HEK293 (cell line): ENCODE data around the gene DOCK7.

ENCODE experiments used
- BCL11A ChIP-seq: fragments of 450-650 bp; formaldehyde crosslinking; IDR thresholded peaks from 2 replicates; pipeline ENCODE4 v1.5.1; 2016; ENCODE audit warnings: low read depth, missing biosample characterization, missing genetic modification characterization
- EGR2 ChIP-seq: fragments of 450-650 bp; formaldehyde crosslinking; IDR thresholded peaks from 2 replicates; pipeline ENCODE4 v1.5.1; 2016; ENCODE audit warnings: low read depth, missing biosample characterization, missing genetic modification characterization
- ELK4 ChIP-seq: IDR thresholded peaks from 2 replicates; pipeline ENCODE4 v1.6.1; 2011; ENCODE audit warnings: mild to moderate bottlenecking, low read depth, low read length, borderline replicate concordance
- KLF1 ChIP-seq: fragments of 450-650 bp; formaldehyde crosslinking; IDR thresholded peaks from 2 replicates; pipeline ENCODE4 v1.5.1; 2016; ENCODE audit warnings: missing biosample characterization, missing genetic modification characterization
- KLF17 ChIP-seq: fragments of 450-650 bp; formaldehyde crosslinking; IDR thresholded peaks from 2 replicates; pipeline ENCODE4 v1.5.1; 2016; ENCODE audit warnings: missing biosample characterization, missing genetic modification characterization
- KLF8 ChIP-seq: fragments of 450-650 bp; formaldehyde crosslinking; IDR thresholded peaks from 2 replicates; pipeline ENCODE4 v1.5.1; 2016; ENCODE audit warnings: missing biosample characterization, missing genetic modification characterization
- MYNN ChIP-seq: fragments of 450-650 bp; formaldehyde crosslinking; IDR thresholded peaks from 2 replicates; pipeline ENCODE4 v1.5.1; 2016; ENCODE audit warnings: missing biosample characterization, missing genetic modification characterization, borderline replicate concordance
- PRDM1 ChIP-seq: fragments of 450-650 bp; formaldehyde crosslinking; IDR thresholded peaks from 2 replicates; pipeline ENCODE4; 2016; ENCODE audit warnings: missing biosample characterization, missing genetic modification characterization
- SALL2 ChIP-seq: fragments of 450-650 bp; formaldehyde crosslinking; IDR thresholded peaks from 2 replicates; pipeline ENCODE4 v1.5.0; 2017; ENCODE audit warnings: missing biosample characterization, mild to moderate bottlenecking, missing genetic modification characterization, borderline replicate concordance
- SETDB1 ChIP-seq: IDR thresholded peaks from one replicate; pipeline ENCODE4 v1.6.1; 2017; ENCODE audit warnings: mild to moderate bottlenecking, low read length, moderate library complexity, mixed read lengths; ENCODE audit not compliant: insufficient read length
- SP2 ChIP-seq: fragments of 450-650 bp; formaldehyde crosslinking; IDR thresholded peaks from 2 replicates; pipeline ENCODE4 v1.5.1; 2016; ENCODE audit warnings: missing biosample characterization, missing genetic modification characterization
- ZBTB1 ChIP-seq: fragments of 450-650 bp; formaldehyde crosslinking; IDR thresholded peaks from 2 replicates; pipeline ENCODE4 v1.5.1; 2016; ENCODE audit warnings: missing biosample characterization, missing genetic modification characterization
- ZBTB17 ChIP-seq: fragments of 450-650 bp; formaldehyde crosslinking; IDR thresholded peaks from 2 replicates; pipeline ENCODE4 v1.5.1; 2016; ENCODE audit warnings: missing biosample characterization, missing genetic modification characterization
- ZBTB21 ChIP-seq: fragments of 450-650 bp; formaldehyde crosslinking; IDR thresholded peaks from 2 replicates; pipeline ENCODE4 v1.5.1; 2017; ENCODE audit warnings: missing biosample characterization, missing genetic modification characterization
- ZEB2 ChIP-seq: fragments of 450-650 bp; formaldehyde crosslinking; IDR thresholded peaks from 2 replicates; pipeline ENCODE4 v1.5.1; 2016; ENCODE audit warnings: missing biosample characterization, missing genetic modification characterization
- ZNF146 ChIP-seq: fragments of 450-650 bp; formaldehyde crosslinking; IDR thresholded peaks from 2 replicates; pipeline ENCODE4 v1.5.1; 2016; ENCODE audit warnings: missing biosample characterization, missing genetic modification characterization
- ZNF174 ChIP-seq: fragments of 450-650 bp; formaldehyde crosslinking; IDR thresholded peaks from 2 replicates; pipeline ENCODE4 v1.5.0; 2017; ENCODE audit warnings: missing biosample characterization, mild to moderate bottlenecking, missing genetic modification characterization
- ZNF280C ChIP-seq: fragments of 450-650 bp; formaldehyde crosslinking; IDR thresholded peaks from 2 replicates; pipeline ENCODE4 v1.5.1; 2016; ENCODE audit warnings: missing biosample characterization, missing genetic modification characterization
- ZNF292 ChIP-seq: fragments of 450-650 bp; formaldehyde crosslinking; IDR thresholded peaks from 2 replicates; pipeline ENCODE4 v1.5.1; 2016; ENCODE audit warnings: low read depth, missing biosample characterization, missing genetic modification characterization, borderline replicate concordance
- ZNF311 ChIP-seq: fragments of 450-650 bp; formaldehyde crosslinking; IDR thresholded peaks from 2 replicates; pipeline ENCODE4 v1.5.1; 2017; ENCODE audit warnings: missing biosample characterization, missing genetic modification characterization, borderline replicate concordance
- ZNF341 ChIP-seq: fragments of 450-650 bp; formaldehyde crosslinking; IDR thresholded peaks from 2 replicates; pipeline ENCODE4; 2016; ENCODE audit warnings: low read depth, missing biosample characterization, missing genetic modification characterization
- ZNF350 ChIP-seq: fragments of 450-650 bp; formaldehyde crosslinking; IDR thresholded peaks from 2 replicates; pipeline ENCODE4 v1.5.0; 2017; ENCODE audit warnings: missing biosample characterization, mild to moderate bottlenecking, missing genetic modification characterization
- ZNF394 ChIP-seq: fragments of 450-650 bp; formaldehyde crosslinking; IDR thresholded peaks from 2 replicates; pipeline ENCODE4 v1.5.1; 2016; ENCODE audit warnings: missing biosample characterization, missing genetic modification characterization, mild to moderate bottlenecking, moderate library complexity, borderline replicate concordance
- ZNF488 ChIP-seq: fragments of 450-650 bp; formaldehyde crosslinking; IDR thresholded peaks from 2 replicates; pipeline ENCODE4 v1.5.1; 2016; ENCODE audit warnings: missing biosample characterization, missing genetic modification characterization
- ZNF518A ChIP-seq: fragments of 450-650 bp; formaldehyde crosslinking; conservative IDR thresholded peaks from 2 replicates; pipeline ENCODE4 v1.5.1; 2016; ENCODE audit warnings: low read depth, missing biosample characterization, missing genetic modification characterization
- ZNF521 ChIP-seq: fragments of 450-650 bp; formaldehyde crosslinking; IDR thresholded peaks from 2 replicates; pipeline ENCODE4 v1.5.1; 2017; ENCODE audit warnings: missing biosample characterization, mild to moderate bottlenecking, missing genetic modification characterization
- ZNF600 ChIP-seq: fragments of 450-650 bp; formaldehyde crosslinking; IDR thresholded peaks from 2 replicates; pipeline ENCODE4 v1.5.1; 2016; ENCODE audit warnings: missing biosample characterization, missing genetic modification characterization
- ZNF654 ChIP-seq: fragments of 450-650 bp; formaldehyde crosslinking; IDR thresholded peaks from 2 replicates; pipeline ENCODE4 v1.5.1; 2016; ENCODE audit warnings: low read depth, missing biosample characterization, missing genetic modification characterization
- ZNF658 ChIP-seq: fragments of 450-650 bp; formaldehyde crosslinking; IDR thresholded peaks from 2 replicates; pipeline ENCODE4; 2016; ENCODE audit warnings: missing biosample characterization, missing genetic modification characterization
- ZNF660 ChIP-seq: fragments of 450-650 bp; IDR thresholded peaks from 2 replicates; pipeline ENCODE4 v1.5.1; 2018; ENCODE audit warnings: missing biosample characterization, mild to moderate bottlenecking, missing genetic modification characterization
- ZNF701 ChIP-seq: fragments of 450-650 bp; formaldehyde crosslinking; IDR thresholded peaks from 2 replicates; pipeline ENCODE4 v1.5.1; 2016; ENCODE audit warnings: missing biosample characterization, missing genetic modification characterization
- ZNF747 ChIP-seq: fragments of 450-650 bp; formaldehyde crosslinking; IDR thresholded peaks from 2 replicates; pipeline ENCODE4 v1.5.1; 2016; ENCODE audit warnings: missing biosample characterization, missing genetic modification characterization

The DOCK7 gene

GRCh38 chr1:62687421-62687902 lies 724 bp downstream of the DOCK7 start (continued):
- 0 out of 2 replicates have a peak, but pooled peaks have one; percentile 41 for TF ChIP-seq ZNF600 (tag by site-specific recombination)
- TF ChIP-seq ZNF658 (tag by site-specific recombination): no peak
- no peak for TF ChIP-seq ZNF701 (tag by site-specific recombination)
- TF ChIP-seq PRDM1 (tag by site-specific recombination): peak; percentile 5; the same call in 1 of the 2 replicates
- TF ChIP-seq ELK4: no peak
- TF ChIP-seq KLF1 (tag by site-specific recombination): peak; percentile 65; the same call in 1 of the 2 replicates
- TF ChIP-seq ZNF174 (tag by site-specific recombination): no peak
- no peak for TF ChIP-seq BCL11A
- no peak for TF ChIP-seq ZNF350 (tag by site-specific recombination)
- TF ChIP-seq ZBTB1: no peak
- peak; percentile 66 for TF ChIP-seq ZBTB17 (tag by site-specific recombination)
- TF ChIP-seq ZNF394 (tag by site-specific recombination): no peak
- no peak for TF ChIP-seq ZNF488 (tag by site-specific recombination)
- TF ChIP-seq ZNF521: no peak
- no peak for TF ChIP-seq ZNF280C (tag by site-specific recombination)
- TF ChIP-seq MYNN (tag by site-specific recombination): no peak
- TF ChIP-seq EGR2 (tag by site-specific recombination): peak; percentile 89
- TF ChIP-seq ZNF292: no peak
- no peak for TF ChIP-seq SETDB1
- TF ChIP-seq ZNF311 (tag by site-specific recombination): no peak
- TF ChIP-seq ZNF341 (tag by site-specific recombination): no peak
- peak; percentile 13; the same call in 1 of the 2 replicates for TF ChIP-seq ZEB2 (tag by site-specific recombination)
- peak; percentile 68 for TF ChIP-seq KLF8 (tag by site-specific recombination)
- TF ChIP-seq SP2 (tag by site-specific recombination): peak; percentile 62
- TF ChIP-seq ZNF146 (tag by site-specific recombination): no peak
- no peak for TF ChIP-seq KLF17 (tag by site-specific recombination)
- no peak; the same call in 1 of the 2 replicates for TF ChIP-seq ZNF660
- TF ChIP-seq ZNF518A: no peak
- no peak for TF ChIP-seq ZBTB21 (tag by site-specific recombination)
- TF ChIP-seq ZNF747 (tag by site-specific recombination): no peak
- no peak for TF ChIP-seq SALL2
- no peak for TF ChIP-seq ZNF654 (tag by site-specific recombination)
